ENCODE data around the gene ZNHIT3.
"Not testable (repeated sequence)": the region's sequence is repeated elsewhere in the genome, so short reads cannot be mapped to it uniquely, and the experiment has no call there.

The ZNHIT3 gene

GRCh38 chr17:36485027-36485426, 1.5 kb upstream of the ZNHIT3 start:
- no peak for DNase-seq

- no peak for DNase-seq
Measured at GRCh38 chr17:36485805-36486203, 677 bp upstream of the ZNHIT3 start.

DNA sequence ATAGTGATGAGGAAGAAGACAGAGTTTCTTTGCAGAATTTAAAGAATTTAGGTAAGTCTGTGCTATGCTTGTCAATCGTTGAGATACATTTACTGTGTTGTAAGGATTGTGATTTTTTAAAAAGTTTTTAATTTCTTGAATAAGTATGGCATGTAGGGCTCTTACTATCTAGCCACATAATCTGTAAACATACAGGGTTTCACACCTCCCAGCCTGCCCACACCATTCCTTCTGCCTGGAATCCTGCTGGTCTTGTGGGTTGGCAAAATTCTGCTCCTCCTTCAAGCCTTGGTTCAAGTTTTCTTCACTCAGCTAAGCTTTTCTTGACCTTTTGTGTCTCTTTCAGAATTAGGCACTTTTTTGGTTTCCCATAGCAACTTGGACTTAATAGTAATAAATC, 7.5 kb downstream of the ZNHIT3 start:
- no peak for DNase-seq

DNA sequence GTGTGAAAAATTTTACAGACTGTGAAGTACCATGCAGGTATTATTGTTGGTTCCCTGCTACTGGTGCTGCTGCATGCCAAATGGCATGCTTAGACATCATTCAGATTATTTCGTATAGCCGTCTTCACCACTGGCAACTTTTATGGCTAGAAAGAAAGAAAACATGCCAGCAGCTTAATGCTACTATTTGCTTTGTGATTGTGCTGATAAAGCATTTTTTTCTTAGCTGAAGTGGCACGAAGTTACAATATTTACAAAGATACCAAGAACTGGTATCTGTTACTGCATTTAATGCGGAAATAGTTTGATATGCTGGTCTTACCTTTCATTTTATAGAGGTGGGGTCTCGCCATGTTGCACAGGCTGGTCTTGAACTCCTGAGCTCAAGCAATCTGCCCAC, 8.2 kb downstream of the ZNHIT3 start:
- no peak for DNase-seq

DNA sequence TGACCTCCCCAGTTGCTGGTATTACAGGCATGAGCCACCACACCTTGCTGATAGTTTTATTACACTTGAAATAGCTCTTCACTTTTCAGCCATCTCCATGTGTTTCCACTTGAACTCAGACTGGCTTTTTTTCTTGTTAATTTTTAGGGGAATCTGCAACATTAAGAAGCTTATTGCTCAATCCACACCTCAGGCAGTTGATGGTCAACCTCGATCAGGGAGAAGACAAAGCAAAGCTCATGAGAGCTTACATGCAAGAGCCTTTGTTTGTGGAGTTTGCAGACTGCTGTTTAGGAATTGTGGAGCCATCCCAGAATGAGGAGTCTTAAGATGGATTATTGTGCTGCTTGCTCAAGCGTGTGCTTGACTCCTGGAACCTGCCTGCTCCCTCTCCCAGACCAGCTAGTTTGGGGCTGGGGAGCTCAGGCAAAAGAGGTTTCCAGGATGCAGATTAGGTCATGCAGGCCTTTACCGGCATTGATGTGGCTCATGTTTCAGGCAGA, 8.6 kb downstream of the ZNHIT3 start:
- no peak for DNase-seq

GRCh38 chr17:36496018-36496789, 9.7 kb downstream of the ZNHIT3 start:
- DNase-seq = peak; percentile 51

DNA sequence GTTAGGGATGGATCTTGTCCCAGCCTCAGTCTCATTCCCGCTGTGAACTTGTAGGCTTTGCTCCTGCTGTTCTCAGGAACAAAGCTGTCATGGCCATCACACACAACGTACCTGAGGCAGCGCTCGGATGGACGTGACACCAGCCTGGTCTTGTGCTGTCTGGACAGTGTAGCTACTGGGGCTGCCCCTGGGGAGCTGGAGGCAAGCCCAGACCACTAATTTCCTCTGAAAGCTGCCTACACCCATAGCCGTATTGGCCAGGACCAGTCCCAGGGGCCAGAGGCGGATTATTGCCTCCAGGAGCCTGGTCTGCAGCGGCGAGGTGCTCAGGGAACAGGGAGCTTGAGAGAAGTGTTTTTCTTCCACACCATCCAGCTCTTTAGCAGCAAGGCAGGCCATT, 11.7 kb downstream of the ZNHIT3 start:
- DNase-seq = peak; percentile 50

DNA sequence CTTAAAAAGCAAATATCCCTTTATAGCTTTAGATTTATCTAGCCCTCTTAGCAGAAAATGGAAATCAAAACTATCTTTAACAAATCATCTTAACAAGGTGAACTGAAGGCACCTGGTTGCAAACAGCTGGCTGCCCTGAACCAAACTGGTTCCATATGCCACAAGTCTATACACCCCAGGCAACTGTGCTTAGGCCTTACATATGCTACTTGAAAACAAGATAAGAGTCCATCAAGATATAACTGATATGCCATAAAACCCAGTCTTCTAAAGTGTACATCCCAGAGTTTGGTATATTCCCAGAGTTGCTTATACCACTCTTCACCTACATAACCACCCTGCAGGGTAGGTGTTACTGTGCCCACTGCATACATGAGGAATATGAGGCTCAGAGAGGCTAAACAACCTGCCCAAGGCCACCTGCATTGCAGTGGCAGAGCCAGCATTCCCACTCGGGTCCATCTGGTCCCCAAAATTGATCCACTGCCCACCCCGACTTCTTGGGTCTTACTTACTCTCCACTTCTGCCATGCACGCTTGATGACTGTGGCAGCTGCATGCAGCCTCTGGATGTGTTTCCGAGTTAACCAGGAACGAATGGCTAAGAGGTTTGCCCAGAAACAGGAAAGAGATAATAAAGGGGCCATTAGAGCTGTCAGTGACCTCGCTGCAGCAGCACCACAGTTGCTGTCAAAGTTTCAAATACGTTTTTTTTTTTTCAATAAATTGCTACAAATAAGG, 12.2 kb downstream of the ZNHIT3 start:
- no peak for DNase-seq

GRCh38 chr17:36500745-36501225, 14.3 kb downstream of the ZNHIT3 start:
- peak; percentile 52 for DNase-seq

GRCh38 chr17:36501351-36501750, 14.9 kb downstream of the ZNHIT3 start:
- no peak for DNase-seq

- DNase-seq = peak; percentile 52
Measured at GRCh38 chr17:36501963-36502362, 15.5 kb downstream of the ZNHIT3 start.

GRCh38 chr17:36503456-36504155, 17.1 kb downstream of the ZNHIT3 start:
- peak; percentile 48 for DNase-seq

- no peak for DNase-seq
Measured at GRCh38 chr17:36504156-36504545, 17.7 kb downstream of the ZNHIT3 start.

GRCh38 chr17:36505171-36505570, 18.7 kb downstream of the ZNHIT3 start:
- peak; percentile 48 for DNase-seq

- DNase-seq = peak; percentile 41
Measured at GRCh38 chr17:36506249-36506826, 19.9 kb downstream of the ZNHIT3 start.

DNA sequence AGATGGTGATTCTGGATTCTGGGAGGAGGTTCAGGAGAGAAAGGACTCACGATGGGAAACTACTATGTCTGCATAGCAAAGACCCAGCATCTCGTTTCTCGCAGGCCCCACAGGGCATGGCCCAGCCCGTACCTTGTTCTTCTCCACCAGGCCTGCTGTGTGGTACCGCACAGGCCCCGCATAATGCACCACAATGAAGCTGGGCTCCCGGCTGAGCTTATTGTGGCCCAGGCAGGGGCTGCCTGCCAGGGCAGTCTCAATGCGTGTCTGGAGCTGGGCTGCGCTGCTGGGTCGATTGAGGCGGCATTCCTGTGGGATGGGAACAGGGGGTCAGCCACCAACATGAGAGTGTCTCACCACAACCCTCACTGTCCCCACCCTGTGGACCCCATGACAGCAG, 20.4 kb downstream of the ZNHIT3 start:
- peak; percentile 44 for DNase-seq

DNA sequence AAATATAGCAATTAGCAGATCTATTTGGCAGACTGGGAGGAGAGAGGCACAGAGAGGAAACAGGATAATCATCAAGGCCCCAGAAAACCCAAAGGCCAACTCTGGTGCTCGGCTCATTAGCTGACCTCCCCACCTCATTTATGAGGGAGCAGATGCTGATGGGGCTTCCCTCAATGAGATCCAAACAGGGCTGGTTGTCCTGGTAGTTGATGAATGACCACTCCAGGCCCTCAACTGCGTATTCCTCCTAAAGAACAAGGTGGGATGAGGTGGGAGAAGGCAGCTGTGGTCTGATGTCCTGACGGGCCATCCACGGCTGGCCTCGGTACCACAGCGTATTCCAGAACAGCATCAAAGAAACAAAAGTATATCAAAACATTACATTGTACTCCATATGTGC, 20.8 kb downstream of the ZNHIT3 start:
- DNase-seq = peak; percentile 45

- DNase-seq = not testable (repeated sequence)
Measured at GRCh38 chr17:36508439-36508838, 22.0 kb downstream of the ZNHIT3 start.

GRCh38 chr17:36509272-36509985, 22.9 kb downstream of the ZNHIT3 start:
- peak; percentile 38 for DNase-seq

GRCh38 chr17:36510636-36511035, 24.2 kb downstream of the ZNHIT3 start:
- peak; percentile 53 for DNase-seq

DNA sequence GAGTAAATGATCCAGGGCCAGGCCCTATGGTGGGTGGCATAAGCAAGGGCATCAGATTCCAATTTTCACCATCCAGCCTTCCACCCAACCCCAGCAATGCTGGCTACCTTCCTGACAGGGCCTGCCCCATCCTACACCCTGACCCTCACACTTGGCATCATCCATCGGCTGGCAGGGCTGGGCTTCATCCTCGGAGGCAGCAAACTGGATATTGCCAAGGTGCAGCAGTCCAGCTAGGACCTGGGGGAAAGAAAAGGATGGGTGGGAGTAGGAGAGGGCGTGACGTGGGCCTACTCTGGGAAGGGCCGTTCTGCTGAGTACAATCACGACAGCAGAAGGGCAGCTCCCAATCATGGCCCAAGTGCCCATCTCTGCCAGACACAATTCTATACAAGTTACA, 24.7 kb downstream of the ZNHIT3 start:
- no peak for DNase-seq

- peak; percentile 47 for DNase-seq
Measured at GRCh38 chr17:36512641-36513040, 26.2 kb downstream of the ZNHIT3 start.

Measured in islet precursor cell (in vitro differentiated cells).